ENCODE measurements around the gene EP400. TPM values are rescaled to one million over a fixed set of nuclear protein-coding genes. Genes with fewer than 3 reads are reported as not detected.

EP400 gene
- total and polyA plus RNA-seq, 2 of the 4 experiments (the other 2 are of a cell fraction): 4.3 to 11.4 TPM

- ChIA-PET CTCF (no interaction called here), POLR2A (ENCODE audit: unreplicated experiment) (no interaction called here)
- dilution Hi-C loops (cut with HindIII; ENCODE audit: low sequenced_read_pairs, unreplicated experiment): no loop called here
- H3K4me3 ChIP-seq (ENCODE audit: insufficient read depth, low read depth, low read length): no peak overlapping the region
- H3K56ac ChIP-seq (ENCODE audit: extremely low read depth, insufficient read depth, low read length): no peak overlapping the region
- H2BK120ac ChIP-seq (ENCODE audit: low read depth, low read length): no peak overlapping the region
- WGBS, 2 experiments (ENCODE audit: extremely low coverage in 2 of 2, insufficient read length in 1 of 2): no CpG with 5 or more reads among the region's 2 CpGs
- no peaks in the 10 kb centered on the region; the same call in 1 of the 2 replicates for H3K9me1 ChIP-seq (ENCODE audit: insufficient read depth, low read length)
- intact Hi-C loops (cut with micrococcal nuclease): no loop called here
- H2BK20ac ChIP-seq (ENCODE audit: low read depth, low read length): no peak overlapping the region
- H3K9ac ChIP-seq (ENCODE audit: low read depth, low read length): no peak overlapping the region
- no peak overlapping the region for H2BK5ac ChIP-seq (ENCODE audit: low read depth, low read length, poor library complexity, severe bottlenecking)
- ATAC-seq (ENCODE audit: low read depth) (no peak), DNase-seq (no peak)
- no peak overlapping the region for H2AK5ac ChIP-seq (ENCODE audit: low read depth, low read length)
- H2AK9ac ChIP-seq (replicated peaks; ENCODE audit: low read depth, low read length, poor library complexity): no peak overlapping the region
- no peak overlapping the region for H4K5ac ChIP-seq (ENCODE audit: low read depth, low read length)
- H4K91ac ChIP-seq (ENCODE audit: insufficient read depth, low read depth, low read length): no peak overlapping the region
- BruUV-seq (replicated peaks): no TSS peak
- H4K20me1 ChIP-seq (ENCODE audit: insufficient read depth, low read length): peaks cover 3% of the 10 kb centered on the region; the same call in 1 of the 2 replicates
- H3K4me2 ChIP-seq (ENCODE audit: low read depth, low read length): no peak overlapping the region
- TF ChIP-seq MAFK (IDR thresholded peaks at IDR 0.05; ENCODE audit: low read depth, low read length) (no peak), BHLHE40 (IDR thresholded peaks at IDR 0.05; ENCODE audit: low read depth, low read length) (no peak), CHD1 (IDR thresholded peaks at IDR 0.05; ENCODE audit: low read depth, low read length) (no peak), CTCF (conservative IDR thresholded peaks at IDR 0.05; ENCODE audit: low read depth, low read length) (no peak), RAD21 (IDR thresholded peaks at IDR 0.05; ENCODE audit: low read length) (no peak), NFE2L2 (IDR thresholded peaks at IDR 0.05; ENCODE audit: low read depth, low read length) (no peak), ELK1 (IDR thresholded peaks at IDR 0.05; ENCODE audit: borderline replicate concordance, low read depth, low read length) (no peak), RCOR1 (IDR thresholded peaks at IDR 0.05; ENCODE audit: insufficient replicate concordance, low read length) (no peak)
- no peak overlapping the region for H2BK15ac ChIP-seq (ENCODE audit: low read depth, low read length)
- no peak overlapping the region for H3K4ac ChIP-seq (ENCODE audit: low read depth, low read length)
- H3K27me3 ChIP-seq (ENCODE audit: control insufficient read depth, insufficient read depth, low read length): no peaks in the 10 kb centered on the region
- H3K36me3 ChIP-seq (ENCODE audit: control insufficient read depth, insufficient read depth, low read length): peaks cover 72% of the 10 kb centered on the region
- no peak overlapping the region for H3K14ac ChIP-seq (replicated peaks; ENCODE audit: low read depth, low read length)
- peaks cover 2 to 8% of the 10 kb centered on the region in 2 experiments; a peak in 2 of 4 replicates for H3K79me1 ChIP-seq (ENCODE audit: low read depth in 1 of 2, low read length in 2 of 2)
- no peak overlapping the region for H3K23ac ChIP-seq (ENCODE audit: low read depth, low read length)
- H4K8ac ChIP-seq (ENCODE audit: low read depth in 2 of 2, low read length in 2 of 2): no peak overlapping the region
- in situ Hi-C loops (cut with MboI; ENCODE audit: low sequenced_read_pairs): no loop called here
- no peak overlapping the region for H2AFZ ChIP-seq (replicated peaks; ENCODE audit: low read length, poor library complexity)
- no peaks in the 10 kb centered on the region; the same call in 1 of the 2 replicates for H3K4me1 ChIP-seq (ENCODE audit: control insufficient read depth, insufficient read depth, low read length)
- no peak overlapping the region for H3K18ac ChIP-seq (ENCODE audit: low read depth, low read length)
- no peak overlapping the region for H3K27ac ChIP-seq (ENCODE audit: insufficient read depth, low read length)
- no peaks in the 10 kb centered on the region for H3K9me3 ChIP-seq (ENCODE audit: control insufficient read depth, insufficient read depth, low read length)
These were observed 72.2 kb downstream of the EP400 start for GRCh38 chr12:132021965-132022364.
